IMR-90 (cell line): ENCODE measurements around the gene GPR158. TPM values are rescaled to one million over a fixed set of nuclear protein-coding genes. Genes with fewer than 3 reads are reported as not detected.

Source experiments
- ATAC-seq: fragments of 200-7000 bp; cut with Tn5 transposase; 2 replicates; pipeline ENCODE4 v1.9.1; 2020; ENCODE audit warnings: low read depth, mild to moderate bottlenecking, moderate library complexity
- BruUV-seq: library from RNA; stranded (reverse); fragments of 400-500 nt; replicated peaks from 2 replicates; lab custom pipeline; 2021; lab: Mats Ljungman, UMichigan
- CTCF ChIA-PET: fragments of 300-600 bp; formaldehyde crosslinking; extraction: SDS; loops from one replicate; lab custom pipeline; 2021; ENCODE audit warnings: antibody characterized with exemption; lab: Yijun Ruan, JAX
- POLR2A ChIA-PET: fragments of 300-600 bp; sonication (Branson Sonifier 250); formaldehyde crosslinking; loops from one replicate; lab custom pipeline; 2022; ENCODE audit warnings: antibody characterized with exemption; ENCODE audit not compliant: unreplicated experiment; lab: Charles Lee
- DNase-seq: peaks from one replicate; pipeline ENCODE4 v3.0.0; 2013
- H2AFZ ChIP-seq: replicated peaks from 2 replicates; pipeline ENCODE3; 2013; ENCODE audit warnings: low read length, mild to moderate bottlenecking; ENCODE audit not compliant: poor library complexity
- H2AK5ac ChIP-seq: 2 replicates; pipeline ENCODE4 v1.6.1; 2013; ENCODE audit warnings: low read depth, low read length, inconsistent platforms
- H2AK9ac ChIP-seq: replicated peaks from 2 replicates; pipeline ENCODE3; 2013; ENCODE audit warnings: mild to moderate bottlenecking, low read depth, low read length, moderate library complexity; ENCODE audit not compliant: poor library complexity
- H2BK120ac ChIP-seq: 2 replicates; pipeline ENCODE4 v1.6.1; 2013; ENCODE audit warnings: low read depth, low read length, inconsistent platforms
- H2BK15ac ChIP-seq: 3 replicates; pipeline ENCODE4 v1.6.1; 2013; ENCODE audit warnings: low read depth, low read length, inconsistent platforms
- H2BK20ac ChIP-seq: 2 replicates; pipeline ENCODE4 v1.6.1; 2013; ENCODE audit warnings: low read depth, mild to moderate bottlenecking, inconsistent platforms, low read length, moderate library complexity
- H2BK5ac ChIP-seq: 2 replicates; pipeline ENCODE4 v1.6.1; 2013; ENCODE audit warnings: mild to moderate bottlenecking, low read depth, low read length, inconsistent platforms; ENCODE audit not compliant: poor library complexity, severe bottlenecking
- H3K14ac ChIP-seq: replicated peaks from 2 replicates; pipeline ENCODE4 v1.6.1; 2013; ENCODE audit warnings: low read depth, low read length, inconsistent platforms
- H3K18ac ChIP-seq: 2 replicates; pipeline ENCODE4 v1.6.1; 2013; ENCODE audit warnings: low read depth, low read length, control low read depth
- H3K23ac ChIP-seq: 2 replicates; pipeline ENCODE4 v1.6.1; 2013; ENCODE audit warnings: low read depth, low read length, inconsistent platforms
- H3K27ac ChIP-seq: 2 replicates; pipeline ENCODE4 v1.5.1; 2013; ENCODE audit warnings: mild to moderate bottlenecking, control low read depth, low read length; ENCODE audit not compliant: insufficient read depth
- H3K27me3 ChIP-seq: 2 replicates; pipeline ENCODE4 v1.6.1; 2013; ENCODE audit warnings: low read length; ENCODE audit not compliant: control insufficient read depth, insufficient read depth
- H3K36me3 ChIP-seq: 2 replicates; pipeline ENCODE4 v1.6.1; 2013; ENCODE audit warnings: low read length, mixed read lengths; ENCODE audit not compliant: control insufficient read depth, insufficient read depth
- H3K4ac ChIP-seq: 2 replicates; pipeline ENCODE4 v1.6.1; 2013; ENCODE audit warnings: low read depth, low read length, inconsistent platforms
- H3K4me1 ChIP-seq: 2 replicates; pipeline ENCODE4 v1.6.1; 2013; ENCODE audit warnings: low read length, mixed read lengths; ENCODE audit not compliant: control insufficient read depth, insufficient read depth
- H3K4me2 ChIP-seq: 2 replicates; pipeline ENCODE4 v1.6.1; 2013; ENCODE audit warnings: low read depth, mild to moderate bottlenecking, control low read depth, low read length, moderate library complexity
- H3K4me3 ChIP-seq: 2 replicates; pipeline ENCODE4 v1.5.1; 2013; ENCODE audit warnings: low read depth, mild to moderate bottlenecking, control low read depth, low read length, moderate library complexity; ENCODE audit not compliant: insufficient read depth
- H3K56ac ChIP-seq: 2 replicates; pipeline ENCODE4 v1.6.1; 2013; ENCODE audit warnings: low read length, inconsistent platforms; ENCODE audit not compliant: insufficient read depth; ENCODE audit errors: extremely low read depth
- H3K79me1 ChIP-seq, 2 experiments: 2 replicates each; pipeline ENCODE4 v1.6.1; 2013; ENCODE audit warnings: low read length in 2 of 2, inconsistent platforms in 1 of 2, low read depth in 1 of 2
- H3K9ac ChIP-seq: 2 replicates; pipeline ENCODE4 v1.6.1; 2013; ENCODE audit warnings: low read depth, low read length, control low read depth
- H3K9me1 ChIP-seq: 2 replicates; pipeline ENCODE4 v1.6.1; 2013; ENCODE audit warnings: low read length, inconsistent platforms; ENCODE audit not compliant: insufficient read depth
- H3K9me3 ChIP-seq: 2 replicates; pipeline ENCODE4 v1.6.1; 2013; ENCODE audit warnings: low read length; ENCODE audit not compliant: control insufficient read depth, insufficient read depth
- H4K20me1 ChIP-seq: 2 replicates; pipeline ENCODE4 v1.6.1; 2013; ENCODE audit warnings: low read length, inconsistent platforms; ENCODE audit not compliant: insufficient read depth
- H4K5ac ChIP-seq: 2 replicates; pipeline ENCODE4 v1.6.1; 2013; ENCODE audit warnings: mild to moderate bottlenecking, low read depth, low read length, control low read depth
- H4K8ac ChIP-seq, 2 experiments: 2 replicates each; pipeline ENCODE4 v1.6.1; 2013; ENCODE audit warnings: low read depth in 2 of 2, low read length in 2 of 2, control low read depth in 1 of 2, inconsistent platforms in 1 of 2
- H4K91ac ChIP-seq: 2 replicates; pipeline ENCODE4 v1.6.1; 2013; ENCODE audit warnings: low read depth, low read length, inconsistent platforms; ENCODE audit not compliant: insufficient read depth
- BHLHE40 ChIP-seq: fragments of 150-350 bp; IDR thresholded peaks from 2 replicates; pipeline ENCODE4 v1.6.1; 2016; ENCODE audit warnings: mild to moderate bottlenecking, low read depth, low read length
- CEBPB ChIP-seq: IDR thresholded peaks from 2 replicates; pipeline ENCODE4 v1.6.1; 2012; ENCODE audit warnings: low read depth, low read length, improper control_type of control experiment
- CHD1 ChIP-seq: IDR thresholded peaks from 2 replicates; pipeline ENCODE4 v1.6.1; 2012; ENCODE audit warnings: low read depth, low read length, improper control_type of control experiment
- FOS ChIP-seq: fragments of 150-350 bp; IDR thresholded peaks from 2 replicates; pipeline ENCODE4 v1.6.1; 2016; ENCODE audit warnings: low read depth, low read length
- MAFK ChIP-seq: IDR thresholded peaks from 2 replicates; pipeline ENCODE4 v1.6.1; 2012; ENCODE audit warnings: low read depth, low read length, improper control_type of control experiment
- MAZ ChIP-seq: IDR thresholded peaks from 2 replicates; pipeline ENCODE4 v1.6.1; 2012; ENCODE audit warnings: low read depth, mild to moderate bottlenecking, low read length, improper control_type of control experiment, moderate library complexity, borderline replicate concordance
- MXI1 ChIP-seq: IDR thresholded peaks from 2 replicates; pipeline ENCODE4 v1.6.1; 2012; ENCODE audit warnings: low read depth, mild to moderate bottlenecking, low read length, moderate library complexity, borderline replicate concordance
- NFE2L2 ChIP-seq: fragments of 150-350 bp; IDR thresholded peaks from 2 replicates; pipeline ENCODE4 v1.6.1; 2016; ENCODE audit warnings: low read depth, mild to moderate bottlenecking, low read length
- POLR2A ChIP-seq: IDR thresholded peaks from 2 replicates; pipeline ENCODE4 v1.6.1; 2012; ENCODE audit warnings: mild to moderate bottlenecking, low read depth, low read length
- RAD21 ChIP-seq: IDR thresholded peaks from 2 replicates; pipeline ENCODE4 v1.6.1; 2012; ENCODE audit warnings: low read length, improper control_type of control experiment
- RCOR1 ChIP-seq: IDR thresholded peaks from 2 replicates; pipeline ENCODE4 v1.6.1; 2012; ENCODE audit warnings: mild to moderate bottlenecking, low read length, improper control_type of control experiment; ENCODE audit not compliant: insufficient replicate concordance
- RFX5 ChIP-seq: IDR thresholded peaks from 2 replicates; pipeline ENCODE4 v1.8.0; 2012; ENCODE audit warnings: low read depth, mild to moderate bottlenecking, low read length, moderate library complexity
- SMC3 ChIP-seq: fragments of 150-350 bp; IDR thresholded peaks from 2 replicates; pipeline ENCODE4 v1.6.1; 2016; ENCODE audit warnings: low read depth, mild to moderate bottlenecking, antibody characterized with exemption, low read length, moderate library complexity
- WGBS, 2 experiments: methylation state at CpG; one replicate each; pipeline versions ENCODE4 v1.1.5 to v1.1.7; 2013; ENCODE audit warnings: missing lambda C conversion rate in 2 of 2; ENCODE audit not compliant: insufficient read length in 1 of 2; ENCODE audit errors: extremely low coverage in 2 of 2; 5-methylcytosine and 5-hydroxymethylcytosine counted together
- dilution Hi-C: fragments of 300-500 bp; cut with HindIII; formaldehyde crosslinking; loops from one replicate; pipeline ENCODE4 v1.14.3; 2018; ENCODE audit warnings: low sequenced_read_pairs; ENCODE audit not compliant: unreplicated experiment
- in situ Hi-C: fragments of 300-500 bp; cut with MboI; formaldehyde crosslinking; loops from 3 replicates; pipeline ENCODE4 v1.14.3; 2019; ENCODE audit warnings: low sequenced_read_pairs, inconsistent platforms, mixed read lengths
- intact Hi-C: fragments of 100-400 bp; cut with micrococcal nuclease; formaldehyde crosslinking; loops from 2 replicates; pipeline ENCODE4 v1.10.0; 2022
- polyA plus RNA-seq, 3 experiments: library from polyadenylated mRNA; depleted of rRNA; stranded (reverse); fragments of >200 nt; gene quantifications; 2 replicates each; pipeline ENCODE4 v1.2.3, GENCODE V29; 2012; ENCODE audit warnings: low replicate concordance in 1 of 3
- total RNA-seq: library from RNA; depleted of rRNA; stranded (reverse); fragments of >200 nt; gene quantifications from 2 replicates; pipeline ENCODE4 v1.2.3, GENCODE V29; 2012
- TF ChIP-seq, protein P1 (sequence below): conservative IDR thresholded peaks from 2 replicates; pipeline ENCODE4 v1.5.1; 2012; ENCODE audit warnings: mild to moderate bottlenecking, low read depth, low read length, improper control_type of control experiment
- TF ChIP-seq, protein P2 (sequence below): fragments of 150-350 bp; IDR thresholded peaks from 2 replicates; pipeline ENCODE4 v1.6.1; 2016; ENCODE audit warnings: low read depth, mild to moderate bottlenecking, low read length, moderate library complexity, borderline replicate concordance

Gene GPR158
- total and polyA plus RNA-seq, 2 of the 4 experiments (the other 2 are of a cell fraction), result not detected

DNA sequence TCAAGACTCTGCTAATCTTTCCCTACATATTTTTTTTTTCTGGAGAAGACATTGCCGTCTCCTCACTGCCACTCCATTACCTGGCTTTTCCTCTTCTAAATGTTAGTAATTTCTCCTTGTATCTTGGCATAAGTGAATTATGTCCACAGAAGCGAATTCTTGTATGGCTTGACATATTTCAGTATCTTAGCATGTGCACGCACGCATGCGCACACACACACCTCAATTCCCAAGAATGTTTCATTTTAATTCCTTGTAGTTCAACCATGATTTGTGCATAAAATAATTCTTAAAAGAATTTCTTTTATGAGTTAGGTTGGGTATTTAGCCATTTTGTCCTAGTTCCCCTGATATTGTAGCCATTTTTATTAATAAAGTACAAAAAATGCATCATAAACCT, 458.0 kb downstream of the GPR158 start:
- no peaks in the 10 kb centered on the region for H4K20me1 ChIP-seq
- no peak overlapping the region for H2AK5ac ChIP-seq
- ATAC-seq (no peak), DNase-seq (no peak)
- no peak overlapping the region for H3K27ac ChIP-seq
- no peaks in the 10 kb centered on the region for H3K36me3 ChIP-seq
- H2BK5ac ChIP-seq, result no peak overlapping the region
- H3K9ac ChIP-seq, result no peak overlapping the region
- no peaks in the 10 kb centered on the region for H3K4me1 ChIP-seq
- no peak overlapping the region for H4K91ac ChIP-seq
- peaks cover 10% of the 10 kb centered on the region for H3K9me3 ChIP-seq
- no peaks in the 10 kb centered on the region for H3K9me1 ChIP-seq
- H3K23ac ChIP-seq, result no peak overlapping the region
- H2AK9ac ChIP-seq, result no peak overlapping the region
- ChIA-PET CTCF (no interaction called here), POLR2A (no interaction called here)
- intact Hi-C loops, result no loop called here
- no peak overlapping the region for H2BK20ac ChIP-seq
- H3K4ac ChIP-seq, result no peak overlapping the region
- no peak overlapping the region for H2BK15ac ChIP-seq
- no peak overlapping the region for H2AFZ ChIP-seq
- no peak overlapping the region for H3K4me3 ChIP-seq
- dilution Hi-C loops, result no loop called here
- no TSS peak for BruUV-seq
- H3K18ac ChIP-seq, result no peak overlapping the region
- H4K8ac ChIP-seq, result no peak overlapping the region
- H3K14ac ChIP-seq, result no peak overlapping the region
- no peaks in the 10 kb centered on the region for H3K79me1 ChIP-seq
- no peak overlapping the region for H2BK120ac ChIP-seq
- no CpG with 5 or more reads among the region's 5 CpGs for WGBS, 2 experiments
- H3K27me3 ChIP-seq, result no peaks in the 10 kb centered on the region
- no peak overlapping the region for H4K5ac ChIP-seq
- in situ Hi-C loops, result no loop called here
- TF ChIP-seq, protein P1, sequence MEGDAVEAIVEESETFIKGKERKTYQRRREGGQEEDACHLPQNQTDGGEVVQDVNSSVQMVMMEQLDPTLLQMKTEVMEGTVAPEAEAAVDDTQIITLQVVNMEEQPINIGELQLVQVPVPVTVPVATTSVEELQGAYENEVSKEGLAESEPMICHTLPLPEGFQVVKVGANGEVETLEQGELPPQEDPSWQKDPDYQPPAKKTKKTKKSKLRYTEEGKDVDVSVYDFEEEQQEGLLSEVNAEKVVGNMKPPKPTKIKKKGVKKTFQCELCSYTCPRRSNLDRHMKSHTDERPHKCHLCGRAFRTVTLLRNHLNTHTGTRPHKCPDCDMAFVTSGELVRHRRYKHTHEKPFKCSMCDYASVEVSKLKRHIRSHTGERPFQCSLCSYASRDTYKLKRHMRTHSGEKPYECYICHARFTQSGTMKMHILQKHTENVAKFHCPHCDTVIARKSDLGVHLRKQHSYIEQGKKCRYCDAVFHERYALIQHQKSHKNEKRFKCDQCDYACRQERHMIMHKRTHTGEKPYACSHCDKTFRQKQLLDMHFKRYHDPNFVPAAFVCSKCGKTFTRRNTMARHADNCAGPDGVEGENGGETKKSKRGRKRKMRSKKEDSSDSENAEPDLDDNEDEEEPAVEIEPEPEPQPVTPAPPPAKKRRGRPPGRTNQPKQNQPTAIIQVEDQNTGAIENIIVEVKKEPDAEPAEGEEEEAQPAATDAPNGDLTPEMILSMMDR, result no peak
- TF ChIP-seq MAFK (no peak), RAD21 (no peak), RCOR1 (no peak), RFX5 (no peak), NFE2L2 (no peak), CEBPB (no peak), MXI1 (no peak), POLR2A (no peak), MAZ (no peak), CHD1 (no peak), FOS (no peak), SMC3 (no peak), BHLHE40 (no peak)
- TF ChIP-seq, protein P2, sequence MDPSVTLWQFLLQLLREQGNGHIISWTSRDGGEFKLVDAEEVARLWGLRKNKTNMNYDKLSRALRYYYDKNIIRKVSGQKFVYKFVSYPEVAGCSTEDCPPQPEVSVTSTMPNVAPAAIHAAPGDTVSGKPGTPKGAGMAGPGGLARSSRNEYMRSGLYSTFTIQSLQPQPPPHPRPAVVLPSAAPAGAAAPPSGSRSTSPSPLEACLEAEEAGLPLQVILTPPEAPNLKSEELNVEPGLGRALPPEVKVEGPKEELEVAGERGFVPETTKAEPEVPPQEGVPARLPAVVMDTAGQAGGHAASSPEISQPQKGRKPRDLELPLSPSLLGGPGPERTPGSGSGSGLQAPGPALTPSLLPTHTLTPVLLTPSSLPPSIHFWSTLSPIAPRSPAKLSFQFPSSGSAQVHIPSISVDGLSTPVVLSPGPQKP, result no peak
- H3K4me2 ChIP-seq, result no peak overlapping the region
- no peak overlapping the region for H3K56ac ChIP-seq
